Endothelial cell (in vitro differentiated cells): Measurements from ENCODE around the gene VPS8. TPM values are rescaled to one million over a fixed set of nuclear protein-coding genes. Genes with fewer than 3 reads are reported as not detected.

Experiments used
- DNase-seq: peaks from one replicate; pipeline ENCODE4 v3.0.0; 2021; ENCODE audit warnings: low spot score
- H3K27ac Mint-ChIP-seq: one replicate; pipeline ENCODE4 v1.8.0; 2021; ENCODE audit warnings: mixed read lengths, inconsistent platforms; ENCODE audit not compliant: unreplicated experiment
- H3K27me3 Mint-ChIP-seq: one replicate; pipeline ENCODE4 v1.8.0; 2021; ENCODE audit warnings: mild to moderate bottlenecking, moderate library complexity, mixed read lengths, inconsistent platforms; ENCODE audit not compliant: unreplicated experiment
- H3K36me3 Mint-ChIP-seq: one replicate; pipeline ENCODE4 v1.8.0; 2021; ENCODE audit warnings: mild to moderate bottlenecking, low read depth, mixed read lengths, inconsistent platforms; ENCODE audit not compliant: unreplicated experiment
- H3K4me1 Mint-ChIP-seq: one replicate; pipeline ENCODE4 v1.8.0; 2021; ENCODE audit warnings: mild to moderate bottlenecking, mixed read lengths, inconsistent platforms; ENCODE audit not compliant: unreplicated experiment
- H3K4me3 Mint-ChIP-seq: one replicate; pipeline ENCODE4 v1.8.0; 2021; ENCODE audit warnings: mild to moderate bottlenecking, mixed read lengths, inconsistent platforms; ENCODE audit not compliant: unreplicated experiment
- H3K9me3 Mint-ChIP-seq: one replicate; pipeline ENCODE4 v1.8.0; 2021; ENCODE audit warnings: mixed read lengths, inconsistent platforms; ENCODE audit not compliant: unreplicated experiment
- CTCF ChIP-seq: fragments of 200-600 bp; sonication (generic); IDR thresholded peaks from one replicate; pipeline ENCODE4 v1.5.0; 2021; ENCODE audit warnings: antibody characterized with exemption; ENCODE audit not compliant: unreplicated experiment
- total RNA-seq: library from RNA; stranded (reverse); fragmentation: NEBNext Ultra II Directional; extraction: Animal tissue kit (Norgen Biotek cat#: 25700); gene quantifications from one replicate; pipeline ENCODE4 v1.2.1, GENCODE V29; 2021; ENCODE audit not compliant: unreplicated experiment

The VPS8 gene
- total RNA-seq, 1 donor from 2014 or later, result 59.8 TPM

- no peak for DNase-seq
- no peak overlapping the region for H3K4me3 Mint-ChIP-seq
- H3K27me3 Mint-ChIP-seq, result no peaks in the 10 kb centered on the region
- no peaks in the 10 kb centered on the region for H3K9me3 Mint-ChIP-seq
- H3K4me1 Mint-ChIP-seq, result no peaks in the 10 kb centered on the region
- peaks cover 6% of the 10 kb centered on the region for H3K36me3 Mint-ChIP-seq
- TF ChIP-seq CTCF, result no peak
- H3K27ac Mint-ChIP-seq, result no peak overlapping the region
These were observed 60.2 kb downstream of the VPS8 start for GRCh38 chr3:184872200-184872599.

- Mint-ChIP-seq H3K36me3 (peaks cover 6% of the 10 kb centered on the region), H3K4me3 (no peak overlapping the region), H3K27me3 (no peaks in the 10 kb centered on the region), H3K27ac (no peak overlapping the region), H3K9me3 (no peaks in the 10 kb centered on the region), H3K4me1 (no peaks in the 10 kb centered on the region)
- no peak for TF ChIP-seq CTCF
- DNase-seq, result no peak
These were observed 61.2 kb downstream of the VPS8 start for GRCh38 chr3:184873141-184873540.

- TF ChIP-seq CTCF, result peak; percentile 66
- Mint-ChIP-seq H3K36me3 (no peaks in the 10 kb centered on the region), H3K4me1 (no peaks in the 10 kb centered on the region), H3K4me3 (no peak overlapping the region), H3K27ac (no peak overlapping the region), H3K9me3 (no peaks in the 10 kb centered on the region), H3K27me3 (no peaks in the 10 kb centered on the region)
- DNase-seq, result peak; percentile 28
These were observed 63.0 kb downstream of the VPS8 start for GRCh38 chr3:184874709-184875644.

GRCh38 chr3:184880276-184881019 is 68.5 kb downstream of the VPS8 start:
- no peak for TF ChIP-seq CTCF
- Mint-ChIP-seq H3K4me1 (no peaks in the 10 kb centered on the region), H3K36me3 (peaks cover 4% of the 10 kb centered on the region), H3K4me3 (no peak overlapping the region), H3K27ac (no peak overlapping the region), H3K27me3 (no peaks in the 10 kb centered on the region), H3K9me3 (no peaks in the 10 kb centered on the region)
- DNase-seq, result no peak
